Tibial nerve (tissue), 4 donors: Measurements from ENCODE around the gene SLC7A9. TPM values are rescaled to one million over a fixed set of nuclear protein-coding genes. Genes with fewer than 3 reads are reported as not detected.

Experiments used
- DNase-seq, 2 donors: peaks; one replicate each; pipeline ENCODE4 v3.0.0-alpha.2; 2019; ENCODE audit warnings: low spot score in 2 of 2
- H3K27ac ChIP-seq, 4 donors: fragments of 200-600 bp; sonication (generic) in 3 of 4; one replicate each; pipeline ENCODE4 v1.5.1; 2017 to 2019; ENCODE audit warnings: mild to moderate bottlenecking in 1 of 4
- H3K27me3 ChIP-seq, 2 donors: fragments of 200-600 bp; sonication (generic) in 1 of 2; one replicate each; pipeline versions ENCODE4 v1.5.1 to v1.6.0; 2017 to 2019
- H3K36me3 ChIP-seq, 3 donors: fragments of 200-600 bp; sonication (generic); one replicate each; pipeline ENCODE4 v1.5.1; 2018 to 2019
- H3K4me1 ChIP-seq, 4 donors: fragments of 200-600 bp; sonication (generic) in 3 of 4; one replicate each; pipeline ENCODE4 v1.5.1; 2017 to 2019
- H3K4me3 ChIP-seq, 4 donors: fragments of 200-600 bp; sonication (generic) in 3 of 4; one replicate each; pipeline ENCODE4 v1.5.1; 2017 to 2019; ENCODE audit warnings: mild to moderate bottlenecking in 1 of 4, moderate library complexity in 1 of 4
- H3K9me3 ChIP-seq, 4 donors: fragments of 200-600 bp; sonication (generic) in 3 of 4; one replicate each; pipeline ENCODE4 v1.5.1; 2017 to 2019
- EP300 ChIP-seq, 2 donors: sonication (generic); formaldehyde crosslinking; IDR thresholded peaks; one replicate each; pipeline ENCODE4 v1.6.1; 2017; ENCODE audit warnings: antibody characterized with exemption in 2 of 2, mild to moderate bottlenecking in 1 of 2
- POLR2A ChIP-seq, 2 donors: fragments of 450-650 bp; IDR thresholded peaks; one replicate each; pipeline ENCODE4 v1.6.1; 2017; ENCODE audit warnings: antibody characterized with exemption in 2 of 2, mild to moderate bottlenecking in 2 of 2, moderate library complexity in 2 of 2
- WGBS, 2 donors: methylation state at CpG; one replicate each; pipeline ENCODE4 v1.1.5; 2018; 5-methylcytosine and 5-hydroxymethylcytosine counted together
- total RNA-seq, 4 donors: library from RNA; depleted of rRNA; stranded (reverse); fragments of >200 nt; gene quantifications; one replicate each; pipeline ENCODE4 v1.1.0, GENCODE V29; 2016
- TF ChIP-seq, protein P1 (sequence below), 5 experiments: fragments of 200-600 bp in 3 of 5; fragments of 450-650 bp in 2 of 5; sonication (generic) in 3 of 5; IDR thresholded peaks; one replicate each; pipeline ENCODE4 v1.5.1; 2016 to 2019; ENCODE audit warnings: antibody characterized with exemption in 5 of 5, mild to moderate bottlenecking in 3 of 5, moderate library complexity in 2 of 5

SLC7A9 gene
- total RNA-seq, 4 donors from 2014 or later, result 1.6 TPM; not detected in 3

DNA sequence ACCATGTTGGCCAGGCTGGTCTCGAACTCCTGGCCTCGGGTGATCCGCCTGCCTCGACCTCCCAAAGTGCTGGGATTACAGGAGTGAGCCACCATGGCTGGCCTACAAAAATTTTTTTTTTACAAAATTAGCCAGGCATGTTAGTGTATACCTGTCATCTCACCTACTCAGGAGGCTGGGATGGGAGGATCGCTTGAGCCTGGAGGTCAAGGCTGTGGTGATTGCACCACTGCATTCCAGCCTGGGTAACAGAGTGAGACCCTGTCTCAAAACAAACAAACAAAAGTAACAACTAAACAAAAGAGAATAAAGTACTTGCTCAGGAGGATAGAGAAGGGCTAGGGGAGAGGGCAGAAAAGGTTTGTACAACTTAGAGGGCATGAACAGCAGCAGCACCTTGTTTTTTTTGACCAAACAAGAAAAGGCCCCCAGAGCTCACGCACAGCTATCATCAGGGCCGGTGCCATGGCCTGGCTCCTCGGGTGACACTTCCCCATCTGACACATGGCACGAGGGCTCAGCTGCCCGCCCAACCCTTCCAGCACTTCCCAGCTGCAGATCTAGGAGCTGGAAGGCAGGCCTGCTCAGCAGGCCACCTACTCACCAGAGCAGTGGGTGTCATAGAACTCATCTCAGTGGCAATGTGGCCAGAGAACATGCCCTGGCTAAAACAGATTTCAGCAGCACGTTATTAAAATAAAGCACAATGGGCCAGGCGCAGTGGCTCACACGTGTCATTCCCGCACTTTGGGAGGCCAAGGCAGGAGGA lies 8.6 kb upstream of the SLC7A9 start:
- no peaks in the 10 kb centered on the region for H3K27me3 ChIP-seq
- TF ChIP-seq, protein P1, sequence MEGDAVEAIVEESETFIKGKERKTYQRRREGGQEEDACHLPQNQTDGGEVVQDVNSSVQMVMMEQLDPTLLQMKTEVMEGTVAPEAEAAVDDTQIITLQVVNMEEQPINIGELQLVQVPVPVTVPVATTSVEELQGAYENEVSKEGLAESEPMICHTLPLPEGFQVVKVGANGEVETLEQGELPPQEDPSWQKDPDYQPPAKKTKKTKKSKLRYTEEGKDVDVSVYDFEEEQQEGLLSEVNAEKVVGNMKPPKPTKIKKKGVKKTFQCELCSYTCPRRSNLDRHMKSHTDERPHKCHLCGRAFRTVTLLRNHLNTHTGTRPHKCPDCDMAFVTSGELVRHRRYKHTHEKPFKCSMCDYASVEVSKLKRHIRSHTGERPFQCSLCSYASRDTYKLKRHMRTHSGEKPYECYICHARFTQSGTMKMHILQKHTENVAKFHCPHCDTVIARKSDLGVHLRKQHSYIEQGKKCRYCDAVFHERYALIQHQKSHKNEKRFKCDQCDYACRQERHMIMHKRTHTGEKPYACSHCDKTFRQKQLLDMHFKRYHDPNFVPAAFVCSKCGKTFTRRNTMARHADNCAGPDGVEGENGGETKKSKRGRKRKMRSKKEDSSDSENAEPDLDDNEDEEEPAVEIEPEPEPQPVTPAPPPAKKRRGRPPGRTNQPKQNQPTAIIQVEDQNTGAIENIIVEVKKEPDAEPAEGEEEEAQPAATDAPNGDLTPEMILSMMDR (IDR thresholded peaks at IDR 0.05), result no peak
- TF ChIP-seq POLR2A (IDR thresholded peaks at IDR 0.05) (no peak), EP300 (IDR thresholded peaks at IDR 0.05) (no peak)
- H3K9me3 ChIP-seq, result no peaks in the 10 kb centered on the region
- no peak overlapping the region for H3K27ac ChIP-seq
- 93 to 94% methylated on average over 14 of the region's 14 CpGs for WGBS, 2 donors
- H3K4me1 ChIP-seq, result no peaks in the 10 kb centered on the region
- no peak overlapping the region for H3K4me3 ChIP-seq
- peaks cover 0 to 81% (median 0%) of the 10 kb centered on the region in 3 donors for H3K36me3 ChIP-seq
- DNase-seq, result no peak

DNA sequence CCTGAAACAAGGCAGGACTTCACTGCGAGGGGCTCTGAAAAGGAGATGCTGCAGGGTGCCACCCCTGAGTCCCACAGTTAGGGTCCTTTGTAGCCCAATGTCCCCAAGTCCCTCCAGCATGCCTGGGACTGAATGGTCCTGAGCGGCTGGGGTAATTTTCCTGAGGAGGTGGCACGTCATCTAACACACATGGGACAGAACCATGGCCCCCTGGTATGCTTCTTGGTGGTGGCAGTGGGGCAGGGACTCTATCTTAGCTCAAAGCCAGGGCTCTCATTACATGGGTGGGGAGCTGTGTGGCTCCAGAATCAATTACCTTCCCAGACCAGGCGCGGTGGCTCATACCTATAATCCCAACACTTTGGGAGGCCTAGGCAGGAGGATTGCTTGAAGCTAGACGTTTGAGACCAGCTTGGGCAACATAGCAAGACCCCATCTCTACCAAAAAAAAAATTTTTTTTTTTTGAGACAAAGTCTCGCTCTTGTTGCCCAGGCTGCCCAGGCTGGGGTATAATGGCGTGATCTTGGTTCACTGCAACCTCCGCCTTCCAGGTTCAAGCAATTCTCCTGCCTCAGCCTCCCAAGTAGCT lies 7.9 kb upstream of the SLC7A9 start:
- no peak overlapping the region for H3K27ac ChIP-seq
- H3K36me3 ChIP-seq, result peaks cover 0 to 80% (median 0%) of the 10 kb centered on the region in 3 donors
- TF ChIP-seq, protein P1 (IDR thresholded peaks at IDR 0.05), result no peak
- TF ChIP-seq POLR2A (IDR thresholded peaks at IDR 0.05) (no peak), EP300 (IDR thresholded peaks at IDR 0.05) (no peak)

DNA sequence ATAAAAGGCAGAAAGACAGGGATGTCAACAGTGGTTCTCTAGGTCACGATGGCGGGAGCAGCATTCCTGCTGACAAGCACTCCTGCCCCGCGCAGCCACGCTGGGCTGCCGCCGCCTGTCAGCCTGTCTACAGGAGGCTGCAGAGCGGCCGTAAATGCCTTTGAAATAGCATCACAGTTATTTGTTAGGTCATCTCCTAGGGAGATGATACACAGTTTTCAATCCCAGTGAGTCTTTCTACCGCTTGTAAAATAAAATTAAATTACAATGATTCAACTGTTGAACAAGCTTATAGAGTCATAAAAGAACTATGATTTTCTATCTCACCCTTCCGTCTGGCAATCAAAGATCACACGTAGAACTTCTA lies 7.3 kb upstream of the SLC7A9 start:
- no peak for DNase-seq
- H3K27ac ChIP-seq, result no peak overlapping the region
- H3K4me3 ChIP-seq, result no peak overlapping the region
- WGBS, 2 donors, result 68 to 72% methylated on average over 12 of the region's 12 CpGs
- H3K9me3 ChIP-seq, result no peaks in the 10 kb centered on the region
- no peaks in the 10 kb centered on the region for H3K4me1 ChIP-seq
- TF ChIP-seq POLR2A (IDR thresholded peaks at IDR 0.05) (no peak), EP300 (IDR thresholded peaks at IDR 0.05) (no peak)
- TF ChIP-seq, protein P1 (IDR thresholded peaks at IDR 0.05), result no peak
- no peaks in the 10 kb centered on the region for H3K27me3 ChIP-seq
- peaks cover 0 to 75% (median 0%) of the 10 kb centered on the region in 3 donors for H3K36me3 ChIP-seq

More for the DNA sequence above, 7.9 kb upstream of the SLC7A9 start:
- no peaks in the 10 kb centered on the region for H3K9me3 ChIP-seq
- H3K4me3 ChIP-seq, result no peak overlapping the region
- H3K4me1 ChIP-seq, result no peaks in the 10 kb centered on the region
- 90 to 97% methylated on average over 9 of the region's 9 CpGs for WGBS, 2 donors
- no peaks in the 10 kb centered on the region for H3K27me3 ChIP-seq
- no peak for DNase-seq

DNA sequence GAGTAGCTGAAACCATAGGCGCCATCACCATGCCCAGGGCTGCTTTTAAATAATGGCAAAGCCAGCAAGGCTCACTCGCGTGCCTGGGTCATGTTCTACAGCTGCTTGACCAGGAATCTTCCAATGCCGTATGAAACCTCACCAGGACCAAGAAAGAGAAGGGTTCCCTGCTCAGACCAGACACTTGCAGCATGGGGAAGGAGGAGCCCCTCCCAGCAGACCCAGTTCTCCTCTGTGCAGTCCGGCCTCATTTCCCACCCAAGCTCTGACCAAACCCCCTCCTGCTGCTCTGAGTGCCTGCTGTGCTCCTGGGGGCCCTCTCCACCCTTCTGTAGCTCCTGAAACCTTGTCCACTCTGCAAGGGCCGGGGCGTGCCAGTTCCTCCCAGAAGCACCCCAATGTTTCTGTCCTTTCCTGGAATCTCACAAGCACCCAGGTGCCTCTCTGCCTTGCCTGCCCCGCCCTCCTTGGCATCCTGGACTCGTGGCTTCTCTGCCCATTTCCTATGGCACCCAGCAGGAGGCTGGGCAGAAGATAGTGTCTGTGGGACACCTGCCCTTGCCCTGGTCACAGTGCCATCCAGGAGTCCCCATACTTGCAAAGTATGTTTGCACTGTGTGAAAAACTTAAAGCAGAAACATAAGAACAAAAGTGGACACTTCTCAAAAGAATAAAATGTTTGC lies 6.8 kb upstream of the SLC7A9 start:
- Histone ChIP-seq H3K27ac (no peak overlapping the region), H3K9me3 (no peaks in the 10 kb centered on the region), H3K4me1 (peaks cover 0 to under 1% (median 0%) of the 10 kb centered on the region in 4 donors), H3K4me3 (no peak overlapping the region), H3K27me3 (no peaks in the 10 kb centered on the region), H3K36me3 (peaks cover 0 to 70% (median 0%) of the 10 kb centered on the region in 3 donors)
- DNase-seq, result no peak
- 74 to 86% methylated on average over 7 to 9 of the region's 9 CpGs for WGBS, 2 donors
- no peak for TF ChIP-seq POLR2A (IDR thresholded peaks at IDR 0.05)
- TF ChIP-seq EP300 (IDR thresholded peaks at IDR 0.05), result no peak
- TF ChIP-seq, protein P1 (IDR thresholded peaks at IDR 0.05), result no peak

DNA sequence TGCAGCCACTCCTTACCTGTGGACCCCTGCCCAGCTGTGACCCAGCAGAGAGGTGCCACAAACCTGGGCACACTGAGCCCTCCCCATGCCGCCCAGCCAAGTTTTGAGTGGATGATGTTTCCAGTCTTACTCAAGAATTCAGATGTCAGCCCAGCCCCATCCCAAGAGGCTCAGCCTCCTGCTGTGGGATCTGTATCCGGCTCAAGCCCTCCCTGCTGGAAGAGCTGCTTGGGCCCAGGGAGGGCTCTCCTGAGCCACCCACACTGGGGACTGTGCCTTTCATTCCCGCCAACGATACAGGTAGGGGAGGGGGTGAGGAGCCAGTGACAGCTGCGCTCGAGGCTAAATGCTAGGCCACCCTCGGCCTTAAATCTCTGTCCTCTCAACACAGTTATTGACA lies 5.9 kb upstream of the SLC7A9 start:
- TF ChIP-seq, protein P1 (IDR thresholded peaks at IDR 0.05), result no peak
- TF ChIP-seq EP300 (IDR thresholded peaks at IDR 0.05) (no peak), POLR2A (IDR thresholded peaks at IDR 0.05) (no peak)
- peaks cover 0 to 6% (median 2%) of the 10 kb centered on the region in 4 donors for H3K4me1 ChIP-seq
- DNase-seq, result no peak
- H3K27ac ChIP-seq, result no peak overlapping the region
- H3K27me3 ChIP-seq, result no peaks in the 10 kb centered on the region
- H3K36me3 ChIP-seq, result peaks cover 0 to 60% (median 0%) of the 10 kb centered on the region in 3 donors
- no peaks in the 10 kb centered on the region for H3K9me3 ChIP-seq
- WGBS, 2 donors, result 55 to 66% methylated on average over 6 to 7 of the region's 7 CpGs
- H3K4me3 ChIP-seq, result no peak overlapping the region
